Prostate gland (tissue), 2 donors: Measurements from ENCODE around the gene ATRN. TPM values are rescaled to one million over a fixed set of nuclear protein-coding genes. Genes with fewer than 3 reads are reported as not detected.

Experiments used
- DNase-seq: peaks from one replicate; pipeline ENCODE4 v3.0.0-alpha.2; 2019; ENCODE audit warnings: low spot score
- H3K27ac ChIP-seq, 2 donors: fragments of 200-600 bp; sonication (generic); 2 replicates each; pipeline ENCODE4 v1.5.1; 2017 to 2019
- H3K27me3 ChIP-seq: fragments of 200-600 bp; sonication (generic); replicated peaks from 2 replicates; pipeline ENCODE4 v1.5.1; 2019; ENCODE audit not compliant: insufficient read depth
- H3K36me3 ChIP-seq, 2 donors: fragments of 200-600 bp; sonication (generic); 1 replicate in 1 of 2; 2 replicates in 1 of 2; pipeline versions ENCODE4 v1.5.1 to v1.8.1; 2017 to 2019
- H3K4me1 ChIP-seq: fragments of 200-600 bp; sonication (generic); replicated peaks from 2 replicates; pipeline ENCODE4 v1.5.1; 2019
- H3K4me3 ChIP-seq, 2 donors: fragments of 200-600 bp; sonication (generic); 2 replicates each; pipeline ENCODE4 v1.5.1; 2017 to 2019
- H3K9me3 ChIP-seq: fragments of 200-600 bp; sonication (generic); 2 replicates; pipeline ENCODE4 v1.5.1; 2017
- CTCF ChIP-seq, 4 experiments: fragments of 200-600 bp in 2 of 4; fragments of 450-650 bp in 2 of 4; sonication (generic) in 2 of 4; IDR thresholded peaks; 1 replicate in 3 of 4; 2 replicates in 1 of 4; pipeline ENCODE4 v1.5.1; 2016 to 2019; ENCODE audit warnings: antibody characterized with exemption in 4 of 4, mild to moderate bottlenecking in 2 of 4, moderate library complexity in 2 of 4
- POLR2A ChIP-seq: fragments of 450-650 bp; IDR thresholded peaks from one replicate; pipeline ENCODE4 v1.6.1; 2016; ENCODE audit warnings: antibody characterized with exemption, mild to moderate bottlenecking
- POLR2AphosphoS5 ChIP-seq: sonication (generic); formaldehyde crosslinking; IDR thresholded peaks from one replicate; pipeline ENCODE4 v1.6.1; 2017; ENCODE audit warnings: antibody characterized with exemption
- WGBS: methylation state at CpG from one replicate; pipeline ENCODE4 v1.1.5; 2018; 5-methylcytosine and 5-hydroxymethylcytosine counted together
- intact Hi-C: fragments of 100-400 bp; cut with DNase I; formaldehyde crosslinking; loops from one replicate; pipeline ENCODE4 v1.14.2; 2022
- total RNA-seq, 2 donors: library from RNA; depleted of rRNA; stranded (reverse); fragments of >200 nt; gene quantifications; one replicate each; pipeline ENCODE4 v1.1.0, GENCODE V29; 2016

The ATRN gene
- total RNA-seq, 2 donors from 2014 or later = 34.6 to 38.1 TPM

DNA sequence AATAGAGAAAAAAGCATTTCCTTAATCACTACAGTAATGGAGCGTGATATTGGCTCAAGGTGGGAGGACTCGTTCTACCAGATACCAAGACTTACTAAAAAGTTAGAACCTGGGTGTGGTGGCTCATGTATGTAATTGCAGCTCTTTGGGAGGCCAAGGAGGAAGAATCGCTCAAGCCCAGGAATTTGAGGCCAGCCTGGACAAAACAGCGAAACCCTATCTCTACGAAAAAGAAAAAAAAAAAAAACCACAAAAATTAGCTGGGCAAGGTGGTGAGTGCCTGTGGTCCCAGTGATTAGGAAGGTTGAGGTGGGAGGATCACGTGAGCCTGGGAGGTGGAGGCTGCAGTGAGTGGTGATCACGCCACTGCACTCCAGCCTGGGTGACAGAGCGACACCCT lies 24.0 kb upstream of the ATRN start:
- Histone ChIP-seq H3K9me3 (no peaks in the 10 kb centered on the region), H3K36me3 (no peaks in the 10 kb centered on the region), H3K27me3 (no peaks in the 10 kb centered on the region), H3K27ac (no peak overlapping the region), H3K4me1 (no peaks in the 10 kb centered on the region), H3K4me3 (no peak overlapping the region)
- intact Hi-C loops = no loop called here
- DNase-seq = no peak
- 77% methylated on average over 8 of the region's 8 CpGs for WGBS
- no peak for TF ChIP-seq CTCF (IDR thresholded peaks at IDR 0.05)
- TF ChIP-seq POLR2A = no peak
- TF ChIP-seq POLR2AphosphoS5 = no peak

DNA sequence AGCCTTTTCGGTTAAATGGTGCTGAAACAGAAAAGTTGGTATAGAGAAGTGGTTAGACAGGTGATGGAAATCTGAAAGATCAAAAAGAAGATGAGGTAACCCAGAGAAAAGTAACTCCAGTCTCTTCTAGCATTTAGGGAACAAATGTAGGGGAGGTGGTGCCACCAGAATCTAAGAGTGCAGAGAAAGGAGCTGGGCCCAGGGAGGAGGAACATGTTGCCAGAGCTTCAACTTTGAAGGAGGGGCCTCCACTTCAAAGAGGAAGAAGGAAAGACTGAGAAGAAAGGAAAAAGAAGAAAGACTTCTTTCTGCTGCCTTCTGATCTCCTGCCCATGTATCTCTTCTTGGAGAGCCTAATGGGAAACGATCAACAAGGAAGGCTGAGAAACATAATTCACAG lies 23.5 kb upstream of the ATRN start:
- 81% methylated on average over 2 of the region's 2 CpGs for WGBS

DNA sequence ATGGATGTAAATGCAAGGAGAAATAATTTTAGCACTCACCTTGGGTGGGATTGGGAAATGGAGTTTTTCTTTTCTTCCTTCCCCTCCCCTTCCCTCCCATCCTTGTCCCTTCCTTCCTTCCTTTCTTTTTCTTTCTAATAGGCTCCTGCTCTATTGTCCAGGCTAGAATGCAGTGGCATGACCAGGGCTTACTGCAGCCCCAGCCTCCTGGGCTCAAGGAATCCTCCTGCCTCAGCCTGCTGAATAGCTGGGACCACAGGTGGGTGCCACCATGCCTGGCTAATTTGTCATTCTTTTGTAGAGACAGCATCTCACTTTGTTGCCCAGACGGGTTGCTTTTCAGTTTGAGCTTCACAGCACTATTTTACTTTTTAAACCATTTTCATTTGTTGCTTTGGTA lies 21.5 kb upstream of the ATRN start:
- TF ChIP-seq POLR2AphosphoS5 (no peak), POLR2A (no peak), CTCF (IDR thresholded peaks at IDR 0.05) (no peak)
- H3K4me3 ChIP-seq = no peak overlapping the region
- 75% methylated on average over 1 of the region's 1 CpG for WGBS
- no peaks in the 10 kb centered on the region for H3K27me3 ChIP-seq
- no peaks in the 10 kb centered on the region for H3K4me1 ChIP-seq
- no peak overlapping the region for H3K27ac ChIP-seq
- no peak for DNase-seq
- H3K9me3 ChIP-seq = no peaks in the 10 kb centered on the region
- intact Hi-C loops = no loop called here
- H3K36me3 ChIP-seq = no peaks in the 10 kb centered on the region

More for the DNA sequence above, 23.5 kb upstream of the ATRN start:
- intact Hi-C loops = no loop called here
- TF ChIP-seq CTCF (IDR thresholded peaks at IDR 0.05) = no peak
- TF ChIP-seq POLR2AphosphoS5 = no peak
- no peak for DNase-seq
- Histone ChIP-seq H3K4me1 (no peaks in the 10 kb centered on the region), H3K27ac (no peak overlapping the region), H3K9me3 (no peaks in the 10 kb centered on the region), H3K4me3 (no peak overlapping the region), H3K36me3 (no peaks in the 10 kb centered on the region), H3K27me3 (no peaks in the 10 kb centered on the region)

DNA sequence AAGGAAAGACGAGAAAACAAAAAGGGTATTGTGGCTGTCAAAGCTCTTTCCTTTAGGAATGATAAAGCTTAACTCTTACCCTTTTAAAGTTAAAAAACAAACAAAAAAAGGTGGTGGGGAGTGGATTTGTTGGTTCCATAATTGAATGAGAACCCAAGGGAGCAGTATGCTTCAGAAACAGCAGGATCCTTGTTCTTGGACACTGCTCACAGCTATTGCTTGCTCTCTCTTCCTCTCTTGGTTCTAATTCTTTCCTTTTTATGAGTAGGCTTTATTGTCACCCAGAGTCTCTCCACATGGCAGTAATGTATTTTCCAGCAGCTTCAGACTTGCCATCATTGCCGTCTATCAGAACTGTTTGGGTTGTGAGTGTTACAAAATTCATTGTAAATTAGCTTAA lies 18.7 kb upstream of the ATRN start:
- 36% methylated on average over 2 of the region's 2 CpGs for WGBS
- no peak for TF ChIP-seq CTCF (IDR thresholded peaks at IDR 0.05)
- no peak for TF ChIP-seq POLR2A
- TF ChIP-seq POLR2AphosphoS5 = no peak
- H3K4me1 ChIP-seq = no peaks in the 10 kb centered on the region

DNA sequence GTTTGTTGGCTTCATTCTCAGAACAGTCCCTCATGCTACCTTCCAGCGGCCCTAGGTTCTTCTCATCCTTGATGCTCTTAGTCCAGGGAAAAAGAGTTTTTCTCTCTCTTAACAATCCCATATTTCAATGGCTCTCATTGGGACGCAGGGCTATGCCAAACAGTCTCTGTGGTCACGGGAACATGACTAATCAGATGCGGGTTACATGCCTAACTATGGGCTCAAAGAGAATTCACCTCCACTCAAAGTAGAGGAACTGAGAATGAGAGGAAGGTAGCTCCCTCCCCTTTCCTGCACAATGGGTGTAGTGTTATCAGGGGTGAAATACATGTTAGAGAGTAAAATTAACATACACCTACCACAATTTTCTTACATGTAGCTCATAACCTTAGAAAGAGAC lies 18.1 kb upstream of the ATRN start:
- H3K4me3 ChIP-seq = no peak overlapping the region
- no peak for DNase-seq
- TF ChIP-seq POLR2A = no peak
- TF ChIP-seq POLR2AphosphoS5 = no peak
- no peak for TF ChIP-seq CTCF (IDR thresholded peaks at IDR 0.05)
- no peak overlapping the region for H3K27ac ChIP-seq
- WGBS = 78% methylated on average over 4 of the region's 4 CpGs
- intact Hi-C loops = no loop called here
- no peaks in the 10 kb centered on the region for H3K9me3 ChIP-seq
- no peaks in the 10 kb centered on the region for H3K27me3 ChIP-seq
- no peaks in the 10 kb centered on the region for H3K4me1 ChIP-seq
- H3K36me3 ChIP-seq = no peaks in the 10 kb centered on the region

More for the DNA sequence above, 18.7 kb upstream of the ATRN start:
- intact Hi-C loops = no loop called here
- Histone ChIP-seq H3K4me3 (no peak overlapping the region), H3K27me3 (no peaks in the 10 kb centered on the region), H3K27ac (no peak overlapping the region), H3K36me3 (no peaks in the 10 kb centered on the region), H3K9me3 (no peaks in the 10 kb centered on the region)
- no peak for DNase-seq
